ENCODE data around the gene RBCK1. TPM values are rescaled to one million over a fixed set of nuclear protein-coding genes. Genes with fewer than 3 reads are reported as not detected.

RBCK1 gene
- total and polyA plus RNA-seq, 2 donors (not counting 1 experiment from before 2014, with no cell fraction given): 128 to 135 TPM

- POLR2A ChIA-PET: no interaction called here
- no peak overlapping the region for H3K27ac ChIP-seq (ENCODE audit: low read length in 2 of 2)
- no peaks in the 10 kb centered on the region for H3K9me3 Mint-ChIP-seq (ENCODE audit: insufficient read depth)
- TF ChIP-seq CTCF (IDR thresholded peaks at IDR 0.05) (no peak), EZH2 (IDR thresholded peaks at IDR 0.05; ENCODE audit: borderline replicate concordance, insufficient read depth, low read depth, low read length, poor library complexity, severe bottlenecking) (no peak)
- H3K4me3 Mint-ChIP-seq: no peak overlapping the region
- H3K4me2 ChIP-seq (replicated peaks; ENCODE audit: low read depth, low read length, poor library complexity, severe bottlenecking): no peak overlapping the region
- no peak overlapping the region for H2AFZ ChIP-seq (ENCODE audit: insufficient read depth, low read depth, low read length, poor library complexity, severe bottlenecking)
- no peaks in the 10 kb centered on the region for H3K79me2 ChIP-seq (ENCODE audit: control insufficient read depth, insufficient read depth, low read length)
- H3K4me1 ChIP-seq (ENCODE audit: control insufficient read depth in 2 of 2, insufficient read depth in 2 of 2, low read length in 2 of 2): peaks cover 7 to 8% of the 10 kb centered on the region in 2 donors
- H3K27ac Mint-ChIP-seq: no peak overlapping the region
- CTCF ChIA-PET: interaction anchor here (0.6 to 1.0 kb wide), 3 partner anchors 11 to 41 kb away, joined by 3 to 4 read pairs (median 3); no protein-coding TSS in a partner anchor
- peaks cover 15% of the 10 kb centered on the region for H3K27me3 Mint-ChIP-seq
- H3K4me1 Mint-ChIP-seq: peaks cover 7% of the 10 kb centered on the region
- H4K20me1 ChIP-seq (ENCODE audit: control insufficient read depth, insufficient read depth, low read length, poor library complexity, severe bottlenecking): no peaks in the 10 kb centered on the region
- H3K27me3 ChIP-seq (replicated peaks in 1 of 4; ENCODE audit: control extremely low read depth in 1 of 4, control insufficient read depth in 3 of 4, insufficient read depth in 4 of 4, low read length in 3 of 4): no peaks in the 10 kb centered on the region
- intact Hi-C loops (cut with micrococcal nuclease): no loop called here
- H3K4me3 ChIP-seq (ENCODE audit: control extremely low read depth in 1 of 5, extremely low read depth in 1 of 5, insufficient read depth in 1 of 5, low read depth in 2 of 5, low read length in 4 of 5): no peak overlapping the region
- 91% methylated on average over 12 of the region's 13 CpGs for WGBS (ENCODE audit: insufficient coverage)
- no peak for ATAC-seq (ENCODE audit: low read depth)
- no peak for DNase-seq
- H3K36me3 ChIP-seq (replicated peaks in 1 of 2; ENCODE audit: control extremely low read depth in 1 of 2, control insufficient read depth in 1 of 2, extremely low read depth in 1 of 2, insufficient read depth in 2 of 2, low read length in 1 of 2): no peaks in the 10 kb centered on the region
- H3K9me3 ChIP-seq (ENCODE audit: control extremely low read depth in 1 of 3, control insufficient read depth in 2 of 3, insufficient read depth in 1 of 3, low read length in 2 of 3): no peaks in the 10 kb centered on the region
- no peak overlapping the region for H3K9ac ChIP-seq (ENCODE audit: low read length)
Measured at GRCh38 chr20:366719-367485, 41.2 kb upstream of the RBCK1 start.

- TF ChIP-seq CTCF (IDR thresholded peaks at IDR 0.05) (no peak), EZH2 (IDR thresholded peaks at IDR 0.05; ENCODE audit: borderline replicate concordance, insufficient read depth, low read depth, low read length, poor library complexity, severe bottlenecking) (no peak)
- intact Hi-C loops (cut with micrococcal nuclease): no loop called here
- Histone ChIP-seq H3K79me2 (ENCODE audit: control insufficient read depth, insufficient read depth, low read length) (no peaks in the 10 kb centered on the region), H4K20me1 (ENCODE audit: control insufficient read depth, insufficient read depth, low read length, poor library complexity, severe bottlenecking) (no peaks in the 10 kb centered on the region), H2AFZ (ENCODE audit: insufficient read depth, low read depth, low read length, poor library complexity, severe bottlenecking) (no peak overlapping the region), H3K36me3 (replicated peaks in 1 of 2; ENCODE audit: control extremely low read depth in 1 of 2, control insufficient read depth in 1 of 2, extremely low read depth in 1 of 2, insufficient read depth in 2 of 2, low read length in 1 of 2) (no peaks in the 10 kb centered on the region), H3K27ac (ENCODE audit: low read length in 2 of 2) (no peak overlapping the region), H3K27me3 (replicated peaks in 1 of 4; ENCODE audit: control extremely low read depth in 1 of 4, control insufficient read depth in 3 of 4, insufficient read depth in 4 of 4, low read length in 3 of 4) (no peaks in the 10 kb centered on the region), H3K4me3 (ENCODE audit: control extremely low read depth in 1 of 5, extremely low read depth in 1 of 5, insufficient read depth in 1 of 5, low read depth in 2 of 5, low read length in 4 of 5) (no peak overlapping the region), H3K4me2 (replicated peaks; ENCODE audit: low read depth, low read length, poor library complexity, severe bottlenecking) (no peak overlapping the region), H3K4me1 (ENCODE audit: control insufficient read depth in 2 of 2, insufficient read depth in 2 of 2, low read length in 2 of 2) (peaks cover 2% of the 10 kb centered on the region in 2 donors), H3K9ac (ENCODE audit: low read length) (no peak overlapping the region), H3K9me3 (ENCODE audit: control extremely low read depth in 1 of 3, control insufficient read depth in 2 of 3, insufficient read depth in 1 of 3, low read length in 2 of 3) (no peaks in the 10 kb centered on the region)
- no peak overlapping the region for H3K4me3 Mint-ChIP-seq
- H3K9me3 Mint-ChIP-seq (ENCODE audit: insufficient read depth): no peaks in the 10 kb centered on the region
- no peak for ATAC-seq (ENCODE audit: low read depth)
- H3K27me3 Mint-ChIP-seq: peaks cover 15% of the 10 kb centered on the region
- H3K4me1 Mint-ChIP-seq: peaks cover 2% of the 10 kb centered on the region
- 67% methylated on average over 3 of the region's 8 CpGs for WGBS (ENCODE audit: insufficient coverage)
- ChIA-PET POLR2A (no interaction called here), CTCF (interaction anchor here (0.7 kb wide), 1 partner anchor 280 kb away, joined by 4 read pairs; no protein-coding TSS in a partner anchor)
- no peak for DNase-seq
- no peak overlapping the region for H3K27ac Mint-ChIP-seq
Measured at GRCh38 chr20:367486-367887, 40.6 kb upstream of the RBCK1 start.

All from B cell (primary cell).